Daoy (cell line): Measurements from ENCODE around the gene ZNF691. TPM values are rescaled to one million over a fixed set of nuclear protein-coding genes. Genes with fewer than 3 reads are reported as not detected.
"Not testable (repeated sequence)": the region's sequence is repeated elsewhere in the genome, so short reads cannot be mapped to it uniquely, and the experiment has no call there.

Source experiments
- DNase-seq: peaks from one replicate; pipeline ENCODE4 v3.0.0-alpha.2; 2015; ENCODE audit warnings: low read depth
- total RNA-seq: library from RNA; depleted of rRNA; stranded (reverse); fragments of >200 nt; shearing (Covaris generic); gene quantifications from 2 replicates; pipeline ENCODE4 v1.2.3, GENCODE V29; 2014

Gene ZNF691
- total RNA-seq, 1 experiment from 2014 or later: 10.3 TPM

- not testable (repeated sequence) for DNase-seq
Measured at GRCh38 chr1:42859366-42859765, 13.0 kb downstream of the ZNF691 start.

- DNase-seq: no peak
Measured at GRCh38 chr1:42860339-42861013, 14.1 kb downstream of the ZNF691 start.

- DNase-seq: no peak
Measured at GRCh38 chr1:42861014-42861399, 14.6 kb downstream of the ZNF691 start.

GRCh38 chr1:42866549-42866948 is 20.1 kb downstream of the ZNF691 start:
- DNase-seq: no peak

- DNase-seq: peak; percentile 24
Measured at GRCh38 chr1:42868466-42868865, 22.1 kb downstream of the ZNF691 start.

- DNase-seq: not testable (repeated sequence)
Measured at GRCh38 chr1:42869254-42869653, 22.8 kb downstream of the ZNF691 start.

GRCh38 chr1:42869751-42870150 is 23.3 kb downstream of the ZNF691 start:
- not testable (repeated sequence) for DNase-seq

- DNase-seq: not testable (repeated sequence)
Measured at GRCh38 chr1:42873108-42873507, 26.7 kb downstream of the ZNF691 start.

GRCh38 chr1:42873670-42874069 is 27.3 kb downstream of the ZNF691 start:
- no peak for DNase-seq

GRCh38 chr1:42876009-42876408 is 29.6 kb downstream of the ZNF691 start:
- DNase-seq: no peak

- no peak for DNase-seq
Measured at GRCh38 chr1:42877380-42877779, 31.0 kb downstream of the ZNF691 start.

GRCh38 chr1:42880384-42880783 is 34.0 kb downstream of the ZNF691 start:
- DNase-seq: no peak

- DNase-seq: no peak
Measured at GRCh38 chr1:42886046-42886739, 39.8 kb downstream of the ZNF691 start.

GRCh38 chr1:42886800-42887199 is 40.4 kb downstream of the ZNF691 start:
- no peak for DNase-seq

GRCh38 chr1:42887366-42887765 is 41.0 kb downstream of the ZNF691 start:
- no peak for DNase-seq

GRCh38 chr1:42888013-42888633 is 41.7 kb downstream of the ZNF691 start:
- no peak for DNase-seq

- no peak for DNase-seq
Measured at GRCh38 chr1:42889264-42889663, 42.9 kb downstream of the ZNF691 start.

- DNase-seq: no peak
Measured at GRCh38 chr1:42891465-42892138, 45.2 kb downstream of the ZNF691 start.

- DNase-seq: peak; percentile 22
Measured at GRCh38 chr1:42899960-42900359, 53.5 kb downstream of the ZNF691 start.
